Measurements from ENCODE around the gene AGAP1.

DNA sequence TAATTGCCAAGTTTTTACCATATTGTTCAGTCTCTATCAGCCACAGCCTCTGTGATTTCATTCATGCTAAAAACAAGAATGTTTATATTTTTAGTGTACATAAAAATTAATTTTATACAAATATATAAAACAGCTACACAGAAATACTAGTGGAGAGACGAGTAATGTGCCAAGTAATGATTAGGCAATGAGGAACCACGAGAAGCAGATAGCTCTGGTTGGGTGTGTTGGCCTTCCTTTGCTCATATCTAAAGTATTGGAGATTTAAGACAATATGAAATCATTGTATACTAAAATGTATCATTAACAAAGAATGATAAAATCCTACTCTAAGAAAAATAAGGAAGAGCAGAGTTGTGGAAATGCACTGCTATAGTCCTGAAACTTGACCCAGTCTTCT, 326.7 kb downstream of the AGAP1 start:
- no peak for TF ChIP-seq POLR2AphosphoS5 (IDR thresholded peaks at IDR 0.05; ENCODE audit: low read depth, low read length)
- no peak for TF ChIP-seq TAF1 (IDR thresholded peaks at IDR 0.05; ENCODE audit: borderline replicate concordance, insufficient read depth, low read length)
- TF ChIP-seq SIN3A (IDR thresholded peaks at IDR 0.05; ENCODE audit: borderline replicate concordance, insufficient read depth, low read length), result no peak
- no peak for TF ChIP-seq FOXP2 (optimal IDR thresholded peaks at IDR 0.05; ENCODE audit: borderline replicate concordance, extremely low read depth, extremely low read length, insufficient read depth)
- TF ChIP-seq, protein P1, sequence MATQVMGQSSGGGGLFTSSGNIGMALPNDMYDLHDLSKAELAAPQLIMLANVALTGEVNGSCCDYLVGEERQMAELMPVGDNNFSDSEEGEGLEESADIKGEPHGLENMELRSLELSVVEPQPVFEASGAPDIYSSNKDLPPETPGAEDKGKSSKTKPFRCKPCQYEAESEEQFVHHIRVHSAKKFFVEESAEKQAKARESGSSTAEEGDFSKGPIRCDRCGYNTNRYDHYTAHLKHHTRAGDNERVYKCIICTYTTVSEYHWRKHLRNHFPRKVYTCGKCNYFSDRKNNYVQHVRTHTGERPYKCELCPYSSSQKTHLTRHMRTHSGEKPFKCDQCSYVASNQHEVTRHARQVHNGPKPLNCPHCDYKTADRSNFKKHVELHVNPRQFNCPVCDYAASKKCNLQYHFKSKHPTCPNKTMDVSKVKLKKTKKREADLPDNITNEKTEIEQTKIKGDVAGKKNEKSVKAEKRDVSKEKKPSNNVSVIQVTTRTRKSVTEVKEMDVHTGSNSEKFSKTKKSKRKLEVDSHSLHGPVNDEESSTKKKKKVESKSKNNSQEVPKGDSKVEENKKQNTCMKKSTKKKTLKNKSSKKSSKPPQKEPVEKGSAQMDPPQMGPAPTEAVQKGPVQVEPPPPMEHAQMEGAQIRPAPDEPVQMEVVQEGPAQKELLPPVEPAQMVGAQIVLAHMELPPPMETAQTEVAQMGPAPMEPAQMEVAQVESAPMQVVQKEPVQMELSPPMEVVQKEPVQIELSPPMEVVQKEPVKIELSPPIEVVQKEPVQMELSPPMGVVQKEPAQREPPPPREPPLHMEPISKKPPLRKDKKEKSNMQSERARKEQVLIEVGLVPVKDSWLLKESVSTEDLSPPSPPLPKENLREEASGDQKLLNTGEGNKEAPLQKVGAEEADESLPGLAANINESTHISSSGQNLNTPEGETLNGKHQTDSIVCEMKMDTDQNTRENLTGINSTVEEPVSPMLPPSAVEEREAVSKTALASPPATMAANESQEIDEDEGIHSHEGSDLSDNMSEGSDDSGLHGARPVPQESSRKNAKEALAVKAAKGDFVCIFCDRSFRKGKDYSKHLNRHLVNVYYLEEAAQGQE (IDR thresholded peaks at IDR 0.05; ENCODE audit: insufficient read depth in 1 of 2, low read depth in 2 of 2, low read length in 2 of 2), result no peak
